ENCODE data around the gene VSIR.

The VSIR gene

GRCh38 chr10:71762324-71762723 lies 11.0 kb downstream of the VSIR start:
- H3K23ac ChIP-seq (ENCODE audit: low read length in 2 of 2): no peak overlapping the region
- no peak for DNase-seq
- H4K91ac ChIP-seq (ENCODE audit: low read length): no peak overlapping the region
- H2AK5ac ChIP-seq (ENCODE audit: low read length, severe bottlenecking): no peak overlapping the region
- H2BK120ac ChIP-seq (ENCODE audit: low read depth, low read length): no peak overlapping the region
- peaks cover 0 to 38% of the 10 kb centered on the region in 2 experiments for H3K27me3 ChIP-seq (ENCODE audit: control insufficient read depth in 1 of 2, insufficient read depth in 1 of 2, low read length in 2 of 2)
- H3K4me2 ChIP-seq (ENCODE audit: low read length, poor library complexity, severe bottlenecking): no peak overlapping the region
- H3K36me3 ChIP-seq (ENCODE audit: control insufficient read depth in 1 of 2, insufficient read depth in 2 of 2, low read depth in 1 of 2, low read length in 2 of 2): peaks cover 0 to 21% of the 10 kb centered on the region in 2 experiments
- H2BK5ac ChIP-seq (ENCODE audit: low read depth, low read length, poor library complexity, severe bottlenecking): no peak overlapping the region
- no peak overlapping the region for H4K8ac ChIP-seq (ENCODE audit: low read length)
- H3K9ac ChIP-seq (ENCODE audit: low read length): no peak overlapping the region
- peaks cover 19% of the 10 kb centered on the region for H3K4me1 ChIP-seq (ENCODE audit: control insufficient read depth, insufficient read depth, low read depth, low read length)
- WGBS: 92% methylated on average over 5 of the region's 5 CpGs
- no peak overlapping the region for H3K4ac ChIP-seq (ENCODE audit: low read depth in 1 of 2, low read length in 2 of 2)
- no peak overlapping the region for H2BK12ac ChIP-seq (ENCODE audit: low read length in 2 of 2)
- H3K27ac ChIP-seq (ENCODE audit: low read length, poor library complexity, severe bottlenecking): no peak overlapping the region
- no peak overlapping the region for H2BK15ac ChIP-seq (ENCODE audit: low read depth, poor library complexity, severe bottlenecking)
- H3K4me3 ChIP-seq (ENCODE audit: insufficient read depth in 1 of 2, low read depth in 1 of 2, low read length in 2 of 2): no peak overlapping the region
- no peaks in the 10 kb centered on the region for H3K9me3 ChIP-seq (ENCODE audit: control insufficient read depth, low read length)
- H3K14ac ChIP-seq (ENCODE audit: low read length in 2 of 2): no peak overlapping the region
- H2AFZ ChIP-seq (ENCODE audit: low read depth, low read length): no peak overlapping the region
- H3K18ac ChIP-seq (ENCODE audit: low read depth in 1 of 2, low read length in 2 of 2): no peak overlapping the region
- H3K79me1 ChIP-seq (replicated peaks; ENCODE audit: low read length, poor library complexity, severe bottlenecking): no peaks in the 10 kb centered on the region

DNA sequence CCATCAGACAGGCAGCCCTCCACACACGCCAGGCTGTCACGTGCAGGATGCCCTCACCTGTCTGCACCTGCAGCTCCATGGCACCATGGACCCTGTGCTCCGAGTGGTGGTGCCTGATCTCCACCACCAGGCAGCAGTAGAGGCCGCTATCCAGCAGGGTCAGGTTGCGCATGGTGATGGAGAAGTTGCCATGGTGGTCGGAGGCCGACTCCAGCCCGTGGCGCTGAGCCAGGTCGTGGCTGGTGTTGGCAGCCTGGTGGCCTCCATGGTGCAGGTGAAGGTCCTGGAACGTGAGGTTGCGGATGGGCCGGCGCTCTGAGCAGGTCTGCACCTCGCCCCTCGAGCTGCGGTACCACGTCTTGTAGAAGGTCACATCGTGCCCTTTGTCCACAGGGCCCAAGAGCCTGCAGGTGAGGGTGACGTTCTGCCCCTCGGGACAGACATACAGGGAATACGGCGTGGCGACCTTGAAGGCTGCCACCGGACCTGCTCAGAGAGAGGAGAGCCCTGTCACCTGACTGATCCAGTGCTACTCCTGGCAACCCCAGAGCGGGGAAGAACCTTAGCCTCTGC lies 11.7 kb downstream of the VSIR start:
- WGBS: 93% methylated on average over 25 of the region's 26 CpGs
- Histone ChIP-seq H3K9me3 (ENCODE audit: control insufficient read depth, low read length) (no peaks in the 10 kb centered on the region), H2BK12ac (ENCODE audit: low read length in 2 of 2) (no peak overlapping the region), H3K27me3 (ENCODE audit: control insufficient read depth in 1 of 2, insufficient read depth in 1 of 2, low read length in 2 of 2) (peaks cover 0 to 45% of the 10 kb centered on the region in 2 experiments), H2AK5ac (ENCODE audit: low read length, severe bottlenecking) (no peak overlapping the region), H2BK15ac (ENCODE audit: low read depth, poor library complexity, severe bottlenecking) (no peak overlapping the region), H3K79me1 (replicated peaks; ENCODE audit: low read length, poor library complexity, severe bottlenecking) (no peaks in the 10 kb centered on the region), H3K23ac (ENCODE audit: low read length in 2 of 2) (no peak overlapping the region), H3K4me3 (ENCODE audit: insufficient read depth in 1 of 2, low read depth in 1 of 2, low read length in 2 of 2) (no peak overlapping the region), H3K27ac (ENCODE audit: low read length, poor library complexity, severe bottlenecking) (no peak overlapping the region), H3K4me1 (ENCODE audit: control insufficient read depth, insufficient read depth, low read depth, low read length) (peaks cover 14% of the 10 kb centered on the region), H3K18ac (ENCODE audit: low read depth in 1 of 2, low read length in 2 of 2) (no peak overlapping the region), H3K4ac (ENCODE audit: low read depth in 1 of 2, low read length in 2 of 2) (no peak overlapping the region), H4K91ac (ENCODE audit: low read length) (peak overlapping the region; percentile 64), H4K8ac (ENCODE audit: low read length) (no peak overlapping the region), H3K14ac (ENCODE audit: low read length in 2 of 2) (no peak overlapping the region), H3K36me3 (ENCODE audit: control insufficient read depth in 1 of 2, insufficient read depth in 2 of 2, low read depth in 1 of 2, low read length in 2 of 2) (peaks cover 0 to 21% of the 10 kb centered on the region in 2 experiments), H3K4me2 (ENCODE audit: low read length, poor library complexity, severe bottlenecking) (no peak overlapping the region), H2BK120ac (ENCODE audit: low read depth, low read length) (no peak overlapping the region), H3K9ac (ENCODE audit: low read length) (no peak overlapping the region), H2BK5ac (ENCODE audit: low read depth, low read length, poor library complexity, severe bottlenecking) (no peak overlapping the region), H2AFZ (ENCODE audit: low read depth, low read length) (no peak overlapping the region)
- no peak for DNase-seq

GRCh38 chr10:71761105-71761511 lies 12.2 kb downstream of the VSIR start:
- H3K27ac ChIP-seq (ENCODE audit: low read length, poor library complexity, severe bottlenecking): no peak overlapping the region

DNA sequence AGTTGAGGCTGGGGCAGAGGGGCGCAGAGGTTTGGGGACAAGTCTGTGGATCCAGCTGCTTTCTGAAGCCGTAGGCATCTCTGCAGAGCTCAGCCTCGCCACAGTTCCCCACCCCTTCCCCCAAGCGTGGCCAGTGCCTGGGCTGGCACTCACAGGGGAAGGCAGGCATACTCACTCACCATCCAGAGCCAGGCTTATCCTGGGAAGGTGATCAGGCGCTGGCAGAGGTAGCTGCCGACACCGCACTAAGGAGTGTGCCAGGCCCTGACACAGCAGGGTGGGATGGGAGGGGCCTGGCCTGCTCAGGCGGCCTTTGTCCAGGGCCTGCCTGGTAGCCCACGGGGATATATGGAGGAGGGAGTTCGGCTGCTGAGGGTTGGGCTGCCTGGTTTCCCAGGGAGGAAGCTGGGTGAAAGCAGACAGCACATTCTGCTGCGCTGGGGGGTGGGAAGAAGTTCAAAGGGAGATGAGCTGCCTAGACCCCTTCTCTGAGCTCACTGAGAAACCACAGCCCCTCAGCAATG lies 15.9 kb downstream of the VSIR start:
- H3K4me2 ChIP-seq (ENCODE audit: low read length, poor library complexity, severe bottlenecking): no peak overlapping the region
- H3K79me1 ChIP-seq (replicated peaks; ENCODE audit: low read length, poor library complexity, severe bottlenecking): no peaks in the 10 kb centered on the region
- H3K27ac ChIP-seq (ENCODE audit: low read length, poor library complexity, severe bottlenecking): no peak overlapping the region
- no peak overlapping the region for H3K18ac ChIP-seq (ENCODE audit: low read depth in 1 of 2, low read length in 2 of 2)
- no peaks in the 10 kb centered on the region for H3K9me3 ChIP-seq (ENCODE audit: control insufficient read depth, low read length)
- H3K4me1 ChIP-seq (ENCODE audit: control insufficient read depth, insufficient read depth, low read depth, low read length): peaks cover 4% of the 10 kb centered on the region
- H2BK15ac ChIP-seq (ENCODE audit: low read depth, poor library complexity, severe bottlenecking): no peak overlapping the region
- no peak overlapping the region for H4K8ac ChIP-seq (ENCODE audit: low read length)
- H3K4ac ChIP-seq (ENCODE audit: low read depth in 1 of 2, low read length in 2 of 2): no peak overlapping the region
- H3K36me3 ChIP-seq (ENCODE audit: control insufficient read depth in 1 of 2, insufficient read depth in 2 of 2, low read depth in 1 of 2, low read length in 2 of 2): peaks cover 0 to 25% of the 10 kb centered on the region in 2 experiments
- no peak overlapping the region for H3K14ac ChIP-seq (ENCODE audit: low read length in 2 of 2)
- H2AK5ac ChIP-seq (ENCODE audit: low read length, severe bottlenecking): no peak overlapping the region
- no peak overlapping the region for H3K23ac ChIP-seq (ENCODE audit: low read length in 2 of 2)
- H4K91ac ChIP-seq (ENCODE audit: low read length): no peak overlapping the region
- no peak overlapping the region for H3K9ac ChIP-seq (ENCODE audit: low read length)
- H2AFZ ChIP-seq (ENCODE audit: low read depth, low read length): no peak overlapping the region
- no peak overlapping the region for H2BK120ac ChIP-seq (ENCODE audit: low read depth, low read length)
- 72% methylated on average over 10 of the region's 11 CpGs for WGBS
- H3K4me3 ChIP-seq (ENCODE audit: insufficient read depth in 1 of 2, low read depth in 1 of 2, low read length in 2 of 2): no peak overlapping the region
- no peak overlapping the region for H2BK5ac ChIP-seq (ENCODE audit: low read depth, low read length, poor library complexity, severe bottlenecking)
- peaks cover 2 to 54% of the 10 kb centered on the region in 2 experiments for H3K27me3 ChIP-seq (ENCODE audit: control insufficient read depth in 1 of 2, insufficient read depth in 1 of 2, low read length in 2 of 2)
- DNase-seq: no peak
- H2BK12ac ChIP-seq (ENCODE audit: low read length in 2 of 2): no peak overlapping the region

More at GRCh38 chr10:71761105-71761511, 12.2 kb downstream of the VSIR start:
- Histone ChIP-seq H3K4me3 (ENCODE audit: insufficient read depth in 1 of 2, low read depth in 1 of 2, low read length in 2 of 2) (no peak overlapping the region), H2BK12ac (ENCODE audit: low read length in 2 of 2) (no peak overlapping the region), H2BK15ac (ENCODE audit: low read depth, poor library complexity, severe bottlenecking) (no peak overlapping the region), H4K8ac (ENCODE audit: low read length) (no peak overlapping the region), H3K14ac (ENCODE audit: low read length in 2 of 2) (no peak overlapping the region), H3K79me1 (replicated peaks; ENCODE audit: low read length, poor library complexity, severe bottlenecking) (no peaks in the 10 kb centered on the region), H2AFZ (ENCODE audit: low read depth, low read length) (no peak overlapping the region), H2AK5ac (ENCODE audit: low read length, severe bottlenecking) (no peak overlapping the region), H3K23ac (ENCODE audit: low read length in 2 of 2) (no peak overlapping the region), H3K9me3 (ENCODE audit: control insufficient read depth, low read length) (no peaks in the 10 kb centered on the region), H3K4ac (ENCODE audit: low read depth in 1 of 2, low read length in 2 of 2) (no peak overlapping the region), H3K27me3 (ENCODE audit: control insufficient read depth in 1 of 2, insufficient read depth in 1 of 2, low read length in 2 of 2) (peaks cover 0 to 50% of the 10 kb centered on the region in 2 experiments), H4K91ac (ENCODE audit: low read length) (peak overlapping the region; percentile 64), H3K36me3 (ENCODE audit: control insufficient read depth in 1 of 2, insufficient read depth in 2 of 2, low read depth in 1 of 2, low read length in 2 of 2) (peaks cover 0 to 21% of the 10 kb centered on the region in 2 experiments), H3K4me2 (ENCODE audit: low read length, poor library complexity, severe bottlenecking) (no peak overlapping the region), H3K18ac (ENCODE audit: low read depth in 1 of 2, low read length in 2 of 2) (no peak overlapping the region), H3K4me1 (ENCODE audit: control insufficient read depth, insufficient read depth, low read depth, low read length) (peaks cover 11% of the 10 kb centered on the region), H3K9ac (ENCODE audit: low read length) (no peak overlapping the region), H2BK120ac (ENCODE audit: low read depth, low read length) (no peak overlapping the region), H2BK5ac (ENCODE audit: low read depth, low read length, poor library complexity, severe bottlenecking) (no peak overlapping the region)
- DNase-seq: no peak
- 100% methylated on average over 3 of the region's 3 CpGs for WGBS

Measured in mesenchymal stem cell (in vitro differentiated cells and primary cell).